ENCODE results near the gene TXNDC16.

DNA sequence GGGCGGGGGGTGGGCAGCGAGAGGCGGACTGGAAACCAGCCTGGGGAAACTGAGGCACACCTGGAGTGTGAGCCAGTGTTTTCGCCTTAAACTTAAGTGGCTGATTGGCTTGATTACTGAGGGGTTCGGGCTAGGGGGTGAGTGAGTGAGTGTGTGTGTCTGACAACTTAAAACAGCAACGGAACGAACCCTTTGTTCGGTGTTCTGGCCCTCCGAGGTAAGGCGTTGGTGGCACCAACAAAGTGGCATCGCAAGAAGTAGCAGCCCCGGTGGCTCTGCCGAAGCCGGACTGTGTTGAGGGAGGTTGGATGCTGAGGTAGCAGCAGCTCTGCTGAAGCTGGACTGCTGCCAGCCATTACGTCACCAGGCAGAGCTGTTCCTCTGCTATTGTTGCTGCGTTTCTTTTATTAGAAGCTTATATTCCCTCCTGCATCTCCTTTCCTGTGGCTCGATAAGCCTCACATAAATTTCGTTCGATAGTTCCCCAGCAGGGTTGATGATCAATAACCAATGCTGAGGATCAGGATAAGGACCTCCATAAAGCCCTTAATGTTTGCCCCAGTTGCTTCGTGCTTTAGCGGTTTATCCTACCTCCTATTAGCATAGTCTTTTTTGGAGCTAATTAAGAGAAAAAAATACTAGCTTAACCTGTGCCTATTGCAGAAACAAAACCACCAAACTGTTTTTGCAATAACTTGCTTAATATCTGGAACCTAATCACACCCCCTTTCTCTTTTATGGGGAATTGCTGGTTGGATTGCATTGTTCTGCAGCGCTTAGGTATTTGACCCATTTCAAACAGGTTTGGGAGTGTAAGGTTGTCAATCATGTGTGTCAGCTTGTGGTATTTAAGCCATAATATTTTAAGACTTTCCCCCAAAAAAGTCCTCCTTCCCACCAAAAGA, 1.6 kb upstream of the TXNDC16 start:
- peak; percentile 73 for TF ChIP-seq ZEB2 (tag by site-specific recombination; IDR thresholded peaks at IDR 0.05)
- no peak for TF ChIP-seq KLF16 (tag by site-specific recombination; IDR thresholded peaks at IDR 0.05)
- TF ChIP-seq, protein P1, sequence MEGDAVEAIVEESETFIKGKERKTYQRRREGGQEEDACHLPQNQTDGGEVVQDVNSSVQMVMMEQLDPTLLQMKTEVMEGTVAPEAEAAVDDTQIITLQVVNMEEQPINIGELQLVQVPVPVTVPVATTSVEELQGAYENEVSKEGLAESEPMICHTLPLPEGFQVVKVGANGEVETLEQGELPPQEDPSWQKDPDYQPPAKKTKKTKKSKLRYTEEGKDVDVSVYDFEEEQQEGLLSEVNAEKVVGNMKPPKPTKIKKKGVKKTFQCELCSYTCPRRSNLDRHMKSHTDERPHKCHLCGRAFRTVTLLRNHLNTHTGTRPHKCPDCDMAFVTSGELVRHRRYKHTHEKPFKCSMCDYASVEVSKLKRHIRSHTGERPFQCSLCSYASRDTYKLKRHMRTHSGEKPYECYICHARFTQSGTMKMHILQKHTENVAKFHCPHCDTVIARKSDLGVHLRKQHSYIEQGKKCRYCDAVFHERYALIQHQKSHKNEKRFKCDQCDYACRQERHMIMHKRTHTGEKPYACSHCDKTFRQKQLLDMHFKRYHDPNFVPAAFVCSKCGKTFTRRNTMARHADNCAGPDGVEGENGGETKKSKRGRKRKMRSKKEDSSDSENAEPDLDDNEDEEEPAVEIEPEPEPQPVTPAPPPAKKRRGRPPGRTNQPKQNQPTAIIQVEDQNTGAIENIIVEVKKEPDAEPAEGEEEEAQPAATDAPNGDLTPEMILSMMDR (tag by site-specific recombination; IDR thresholded peaks at IDR 0.05), result no peak
- TF ChIP-seq ZNF24 (tag by site-specific recombination; IDR thresholded peaks at IDR 0.05), result no peak
- TF ChIP-seq, protein P2, sequence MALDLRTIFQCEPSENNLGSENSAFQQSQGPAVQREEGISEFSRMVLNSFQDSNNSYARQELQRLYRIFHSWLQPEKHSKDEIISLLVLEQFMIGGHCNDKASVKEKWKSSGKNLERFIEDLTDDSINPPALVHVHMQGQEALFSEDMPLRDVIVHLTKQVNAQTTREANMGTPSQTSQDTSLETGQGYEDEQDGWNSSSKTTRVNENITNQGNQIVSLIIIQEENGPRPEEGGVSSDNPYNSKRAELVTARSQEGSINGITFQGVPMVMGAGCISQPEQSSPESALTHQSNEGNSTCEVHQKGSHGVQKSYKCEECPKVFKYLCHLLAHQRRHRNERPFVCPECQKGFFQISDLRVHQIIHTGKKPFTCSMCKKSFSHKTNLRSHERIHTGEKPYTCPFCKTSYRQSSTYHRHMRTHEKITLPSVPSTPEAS (tag by site-specific recombination; IDR thresholded peaks at IDR 0.05), result no peak
- TF ChIP-seq ZNF341 (tag by site-specific recombination; IDR thresholded peaks at IDR 0.05; ENCODE audit: low read depth), result peak; percentile 97
- TF ChIP-seq ZNF624 (tag by site-specific recombination; IDR thresholded peaks at IDR 0.05), result no peak
- TF ChIP-seq SP7 (tag by site-specific recombination; IDR thresholded peaks at IDR 0.05), result no peak
- TF ChIP-seq, protein P3, sequence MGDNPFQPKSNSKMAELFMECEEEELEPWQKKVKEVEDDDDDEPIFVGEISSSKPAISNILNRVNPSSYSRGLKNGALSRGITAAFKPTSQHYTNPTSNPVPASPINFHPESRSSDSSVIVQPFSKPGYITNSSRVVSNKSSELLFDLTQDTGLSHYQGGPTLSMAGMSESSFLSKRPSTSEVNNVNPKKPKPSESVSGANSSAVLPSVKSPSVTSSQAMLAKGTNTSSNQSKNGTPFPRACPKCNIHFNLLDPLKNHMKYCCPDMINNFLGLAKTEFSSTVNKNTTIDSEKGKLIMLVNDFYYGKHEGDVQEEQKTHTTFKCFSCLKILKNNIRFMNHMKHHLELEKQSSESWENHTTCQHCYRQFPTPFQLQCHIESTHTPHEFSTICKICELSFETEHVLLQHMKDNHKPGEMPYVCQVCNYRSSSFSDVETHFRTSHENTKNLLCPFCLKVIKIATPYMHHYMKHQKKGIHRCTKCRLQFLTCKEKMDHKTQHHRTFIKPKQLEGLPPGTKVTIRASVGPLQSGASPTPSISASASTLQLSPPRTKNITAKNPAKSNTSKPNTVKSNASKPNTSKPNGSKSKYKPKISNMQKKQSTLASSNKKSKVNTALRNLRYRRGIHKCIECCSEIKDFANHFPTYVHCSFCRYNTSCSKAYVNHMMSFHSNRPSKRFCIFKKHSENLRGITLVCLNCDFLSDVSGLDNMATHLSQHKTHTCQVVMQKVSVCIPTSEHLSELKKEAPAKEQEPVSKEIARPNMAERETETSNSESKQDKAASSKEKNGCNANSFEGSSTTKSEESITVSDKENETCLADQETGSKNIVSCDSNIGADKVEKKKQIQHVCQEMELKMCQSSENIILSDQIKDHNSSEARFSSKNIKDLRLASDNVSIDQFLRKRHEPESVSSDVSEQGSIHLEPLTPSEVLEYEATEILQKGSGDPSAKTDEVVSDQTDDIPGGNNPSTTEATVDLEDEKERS (tag by site-specific recombination; IDR thresholded peaks at IDR 0.05), result no peak
- no peak for TF ChIP-seq ZNF274 (IDR thresholded peaks at IDR 0.05; ENCODE audit: low read length)
- no peak for TF ChIP-seq ZNF274 (tag by site-specific recombination; IDR thresholded peaks at IDR 0.05; ENCODE audit: borderline replicate concordance)
- TF ChIP-seq YY1 (tag by site-specific recombination; IDR thresholded peaks at IDR 0.05), result no peak
- TF ChIP-seq, protein P4, sequence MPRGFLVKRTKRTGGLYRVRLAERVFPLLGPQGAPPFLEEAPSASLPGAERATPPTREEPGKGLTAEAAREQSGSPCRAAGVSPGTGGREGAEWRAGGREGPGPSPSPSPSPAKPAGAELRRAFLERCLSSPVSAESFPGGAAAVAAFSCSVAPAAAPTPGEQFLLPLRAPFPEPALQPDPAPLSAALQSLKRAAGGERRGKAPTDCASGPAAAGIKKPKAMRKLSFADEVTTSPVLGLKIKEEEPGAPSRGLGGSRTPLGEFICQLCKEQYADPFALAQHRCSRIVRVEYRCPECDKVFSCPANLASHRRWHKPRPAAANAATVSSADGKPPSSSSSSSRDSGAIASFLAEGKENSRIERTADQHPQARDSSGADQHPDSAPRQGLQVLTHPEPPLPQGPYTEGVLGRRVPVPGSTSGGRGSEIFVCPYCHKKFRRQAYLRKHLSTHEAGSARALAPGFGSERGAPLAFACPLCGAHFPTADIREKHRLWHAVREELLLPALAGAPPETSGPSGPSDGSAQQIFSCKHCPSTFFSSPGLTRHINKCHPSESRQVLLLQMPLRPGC (tag by site-specific recombination; IDR thresholded peaks at IDR 0.05), result no peak
- TF ChIP-seq, protein P5, sequence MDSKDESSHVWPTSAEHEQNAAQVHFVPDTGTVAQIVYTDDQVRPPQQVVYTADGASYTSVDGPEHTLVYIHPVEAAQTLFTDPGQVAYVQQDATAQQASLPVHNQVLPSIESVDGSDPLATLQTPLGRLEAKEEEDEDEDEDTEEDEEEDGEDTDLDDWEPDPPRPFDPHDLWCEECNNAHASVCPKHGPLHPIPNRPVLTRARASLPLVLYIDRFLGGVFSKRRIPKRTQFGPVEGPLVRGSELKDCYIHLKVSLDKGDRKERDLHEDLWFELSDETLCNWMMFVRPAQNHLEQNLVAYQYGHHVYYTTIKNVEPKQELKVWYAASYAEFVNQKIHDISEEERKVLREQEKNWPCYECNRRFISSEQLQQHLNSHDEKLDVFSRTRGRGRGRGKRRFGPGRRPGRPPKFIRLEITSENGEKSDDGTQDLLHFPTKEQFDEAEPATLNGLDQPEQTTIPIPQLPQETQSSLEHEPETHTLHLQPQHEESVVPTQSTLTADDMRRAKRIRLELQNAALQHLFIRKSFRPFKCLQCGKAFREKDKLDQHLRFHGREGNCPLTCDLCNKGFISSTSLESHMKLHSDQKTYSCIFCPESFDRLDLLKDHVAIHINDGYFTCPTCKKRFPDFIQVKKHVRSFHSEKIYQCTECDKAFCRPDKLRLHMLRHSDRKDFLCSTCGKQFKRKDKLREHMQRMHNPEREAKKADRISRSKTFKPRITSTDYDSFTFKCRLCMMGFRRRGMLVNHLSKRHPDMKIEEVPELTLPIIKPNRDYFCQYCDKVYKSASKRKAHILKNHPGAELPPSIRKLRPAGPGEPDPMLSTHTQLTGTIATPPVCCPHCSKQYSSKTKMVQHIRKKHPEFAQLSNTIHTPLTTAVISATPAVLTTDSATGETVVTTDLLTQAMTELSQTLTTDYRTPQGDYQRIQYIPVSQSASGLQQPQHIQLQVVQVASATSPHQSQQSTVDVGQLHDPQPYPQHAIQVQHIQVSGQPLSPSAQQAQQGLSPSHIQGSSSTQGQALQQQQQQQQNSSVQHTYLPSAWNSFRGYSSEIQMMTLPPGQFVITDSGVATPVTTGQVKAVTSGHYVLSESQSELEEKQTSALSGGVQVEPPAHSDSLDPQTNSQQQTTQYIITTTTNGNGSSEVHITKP (tag by site-specific recombination; IDR thresholded peaks at IDR 0.05), result peak; percentile 34; the same call in 1 of the 2 replicates

Measured in HEK293 (cell line).